GM12878 (cell line): ENCODE data around the gene ANO8. TPM values are rescaled to one million over a fixed set of nuclear protein-coding genes. Genes with fewer than 3 reads are reported as not detected.

Experiments
- ATAC-seq: fragments of 200-7000 bp; cut with Tn5 transposase; 3 replicates; pipeline ENCODE4 v1.9.1; 2020; ENCODE audit warnings: mild to moderate bottlenecking, moderate library complexity
- BruUV-seq: library from RNA; stranded (reverse); fragments of 400-500 nt; replicated peaks from 2 replicates; lab custom pipeline; 2021; lab: Mats Ljungman, UMichigan
- CTCF ChIA-PET: fragments of 300-600 bp; sonication (Branson Sonifier 250); formaldehyde crosslinking; extraction: SDS; loops from one replicate; lab custom pipeline; 2021; ENCODE audit warnings: inconsistent platforms; lab: Yijun Ruan, JAX
- POLR2A ChIA-PET: fragments of 350-600 bp; formaldehyde crosslinking; extraction: SDS; loops from one replicate; lab custom pipeline; 2021; ENCODE audit warnings: inconsistent platforms; lab: Charles Lee
- RAD21 ChIA-PET: fragments of 300-600 bp; sonication (Branson Sonifier 250); formaldehyde crosslinking; loops from one replicate; lab custom pipeline; 2023; ENCODE audit warnings: antibody characterized with exemption; ENCODE audit not compliant: unreplicated experiment; lab: Charles Lee
- SMC1A ChIA-PET: fragments of 300-600 bp; sonication (Branson Sonifier 250); formaldehyde crosslinking; loops from one replicate; lab custom pipeline; 2023; ENCODE audit not compliant: unreplicated experiment, uncharacterized antibody; lab: Charles Lee
- DNase-seq: peaks from one replicate; pipeline ENCODE4 v3.0.0-alpha.2; 2011; ENCODE audit warnings: low read depth, low spot score
- FAIRE-seq: peaks from 3 replicates; lab custom pipeline; 2011; peaks lifted over from hg19 to GRCh38; lab: Jason Lieb, UNC
- H2AFZ ChIP-seq: 2 replicates; pipeline ENCODE4 v1.6.0; 2011; ENCODE audit warnings: low read depth, low read length, control low read depth; ENCODE audit not compliant: control insufficient read depth
- H3K27ac ChIP-seq: 2 replicates; pipeline ENCODE4 v1.5.1; 2011; ENCODE audit warnings: control low read depth; ENCODE audit not compliant: control insufficient read depth, insufficient read depth
- H3K27me3 ChIP-seq, 2 experiments: replicated peaks in 1 of 2; 2 replicates each; pipeline versions ENCODE4 v1.6.0 to v1.6.1; 2011; ENCODE audit warnings: low read length in 1 of 2; ENCODE audit not compliant: control insufficient read depth in 2 of 2, insufficient read depth in 2 of 2
- H3K36me3 ChIP-seq, 2 experiments: 2 replicates each; pipeline ENCODE4 v1.5.1; 2011; ENCODE audit warnings: low read length in 1 of 2; ENCODE audit not compliant: control insufficient read depth in 2 of 2, insufficient read depth in 2 of 2
- H3K4me1 ChIP-seq: 2 replicates; pipeline ENCODE4 v1.6.1; 2011; ENCODE audit warnings: mild to moderate bottlenecking, low read length, moderate library complexity, mixed read lengths; ENCODE audit not compliant: control insufficient read depth, insufficient read depth
- H3K4me2 ChIP-seq: 2 replicates; pipeline ENCODE4 v1.6.0; 2011; ENCODE audit warnings: control low read depth; ENCODE audit not compliant: control insufficient read depth, insufficient read depth
- H3K4me3 ChIP-seq: fragments of 200-600 bp; sonication (generic); 2 replicates; pipeline ENCODE4 v1.5.1; 2016
- H3K79me2 ChIP-seq: 2 replicates; pipeline ENCODE4 v1.6.0; 2011; ENCODE audit warnings: low read length; ENCODE audit not compliant: control insufficient read depth, insufficient read depth
- H3K9ac ChIP-seq: 2 replicates; pipeline ENCODE4 v1.8.0; 2011; ENCODE audit warnings: low read length, control low read depth, mixed read lengths; ENCODE audit not compliant: control insufficient read depth, insufficient read depth
- H3K9me3 ChIP-seq: replicated peaks from 3 replicates; pipeline ENCODE4 v1.5.1; 2011; ENCODE audit warnings: mild to moderate bottlenecking, low read length; ENCODE audit not compliant: control insufficient read depth, insufficient read depth
- H4K20me1 ChIP-seq: 2 replicates; pipeline ENCODE4 v1.6.0; 2011; ENCODE audit not compliant: control insufficient read depth, insufficient read depth
- CBX3 ChIP-seq: fragments of 200-600 bp; sonication (generic); IDR thresholded peaks from 2 replicates; pipeline ENCODE4 v1.6.1; 2016; ENCODE audit warnings: low read depth, borderline replicate concordance
- E2F8 ChIP-seq: fragments of 450-650 bp; IDR thresholded peaks from 2 replicates; pipeline ENCODE4 v1.6.1; 2018; ENCODE audit warnings: mild to moderate bottlenecking, low read depth, moderate library complexity; ENCODE audit not compliant: partially characterized antibody
- EP300 ChIP-seq, 2 experiments: fragments of 150-350 bp in 1 of 2; IDR thresholded peaks; 2 replicates each; pipeline ENCODE4 v1.6.1; 2011 to 2012; ENCODE audit warnings: low read depth in 2 of 2, low read length in 2 of 2, borderline replicate concordance in 1 of 2, improper control_type of control experiment in 1 of 2, inconsistent platforms in 1 of 2; ENCODE audit not compliant: control insufficient read depth in 1 of 2
- GABPA ChIP-seq: IDR thresholded peaks from 2 replicates; pipeline ENCODE4 v1.6.1; 2014; ENCODE audit warnings: antibody characterized with exemption, low read depth, mild to moderate bottlenecking, inconsistent platforms
- RBBP5 ChIP-seq: fragments of 200-600 bp; sonication (generic); conservative IDR thresholded peaks from 2 replicates; pipeline ENCODE4 v1.6.1; 2016
- YBX1 ChIP-seq: fragments of 450-650 bp; IDR thresholded peaks from 2 replicates; pipeline ENCODE4 v1.6.1; 2016; ENCODE audit warnings: antibody characterized with exemption
- ZNF687 ChIP-seq: fragments of 450-650 bp; IDR thresholded peaks from 2 replicates; pipeline ENCODE4 v1.6.1; 2017; ENCODE audit warnings: mild to moderate bottlenecking, moderate library complexity
- ZZZ3 ChIP-seq: IDR thresholded peaks from 2 replicates; pipeline ENCODE4 v1.6.1; 2011; ENCODE audit warnings: low read depth; ENCODE audit not compliant: control insufficient read depth, insufficient read length
- WGBS: methylation state at CpG from one replicate; pipeline ENCODE4 v1.1.6; 2016; ENCODE audit warnings: low lambda C conversion rate; ENCODE audit not compliant: insufficient replicate concordance, insufficient coverage; ENCODE audit errors: missing lambda C conversion rate; 5-methylcytosine and 5-hydroxymethylcytosine counted together
- in situ Hi-C: fragments of 300-500 bp; cut with MboI; formaldehyde crosslinking; loops from 9 replicates; pipeline ENCODE4 v1.14.3; 2018; ENCODE audit warnings: mixed read lengths
- intact Hi-C: fragments of 100-400 bp; cut with micrococcal nuclease; formaldehyde crosslinking; loops from one replicate; pipeline ENCODE4 v1.14.2; 2022; ENCODE audit not compliant: unreplicated experiment
- polyA plus RNA-seq, 11 experiments: library from polyadenylated mRNA; depleted of rRNA in 4 of 11; unstranded in 6 of 11; stranded (reverse) in 5 of 11; fragments of >200 nt; fragmentation: Nextera tagmentation in 4 of 11; fragmentation: Illumina TruSeq in 1 of 11; extraction: Ambion mirVana in 4 of 11; extraction: Trizol in 1 of 11; gene quantifications; 1 replicate in 1 of 11; 2 replicates in 10 of 11; pipeline versions ENCODE4 v1.2.1 to v1.2.3, GENCODE V29; 2011 to 2016; ENCODE audit warnings: inconsistent platforms in 2 of 11, missing spikeins in 2 of 11, low read depth in 1 of 11
- total RNA-seq, 4 experiments: library from RNA; depleted of rRNA in 3 of 4; stranded (reverse); fragments of >200 nt in 3 of 4; fragmentation: Illumina TruSeq in 1 of 4; extraction: Trizol in 1 of 4; gene quantifications; 2 replicates each; pipeline versions ENCODE4 v1.2.1 to v1.2.3, GENCODE V29; 2013 to 2021

Gene ANO8
- total and polyA plus RNA-seq, 10 of the 15 experiments (the other 5 are each of a cell fraction or from before 2014, with no cell fraction given): 0.04 to 6.7 (median 1.1) TPM

- no peak overlapping the region for H3K9ac ChIP-seq
- H3K36me3 ChIP-seq: no peaks in the 10 kb centered on the region
- no peaks in the 10 kb centered on the region for H3K27me3 ChIP-seq
- CTCF ChIA-PET: interaction anchor here (0.8 kb wide), 1 partner anchor 36 kb away, joined by 4 read pairs; no protein-coding TSS in a partner anchor
- no peak overlapping the region for H3K4me3 ChIP-seq
- H3K79me2 ChIP-seq: no peaks in the 10 kb centered on the region
- WGBS: 72% methylated on average over 8 of the region's 8 CpGs
- H3K4me2 ChIP-seq: no peak overlapping the region
- POLR2A ChIA-PET: no interaction called here
- SMC1A ChIA-PET: interaction anchor here (1.4 kb wide), 1 partner anchor 33 kb away, joined by 3 read pairs; no protein-coding TSS in a partner anchor
- peaks cover 4% of the 10 kb centered on the region for H3K4me1 ChIP-seq
- ATAC-seq: no peak
- no peak overlapping the region for H2AFZ ChIP-seq
- RAD21 ChIA-PET: no interaction called here
- intact Hi-C loops: no loop called here
- TF ChIP-seq EP300 (IDR thresholded peaks at IDR 0.05; ENCODE audit: borderline replicate concordance in 1 of 2, control insufficient read depth in 1 of 2, low read depth in 2 of 2, low read length in 2 of 2) (no peak), GABPA (no peak), ZZZ3 (no peak), CBX3 (no peak), ZNF687 (no peak), E2F8 (no peak), YBX1 (no peak), RBBP5 (no peak)
- TF ChIP-seq, all 136 proteins: peak for 0
- DNase-seq: no peak
- Histone ChIP-seq H3K9me3 (no peaks in the 10 kb centered on the region), H4K20me1 (no peaks in the 10 kb centered on the region), H3K27ac (no peak overlapping the region)
- no TSS peak for BruUV-seq
- in situ Hi-C loops: no loop called here
- FAIRE-seq: no peak
Measured at GRCh38 chr19:17353386-17353785, 18.7 kb upstream of the ANO8 start.
